Measurements from ENCODE around the gene RAB26.
"Not testable (repeated sequence)": the region's sequence is repeated elsewhere in the genome, so short reads cannot be mapped to it uniquely, and the experiment has no call there.

The RAB26 gene

GRCh38 chr16:2116428-2116827, 32.0 kb upstream of the RAB26 start:
- FAIRE-seq, result not testable (repeated sequence)

DNA sequence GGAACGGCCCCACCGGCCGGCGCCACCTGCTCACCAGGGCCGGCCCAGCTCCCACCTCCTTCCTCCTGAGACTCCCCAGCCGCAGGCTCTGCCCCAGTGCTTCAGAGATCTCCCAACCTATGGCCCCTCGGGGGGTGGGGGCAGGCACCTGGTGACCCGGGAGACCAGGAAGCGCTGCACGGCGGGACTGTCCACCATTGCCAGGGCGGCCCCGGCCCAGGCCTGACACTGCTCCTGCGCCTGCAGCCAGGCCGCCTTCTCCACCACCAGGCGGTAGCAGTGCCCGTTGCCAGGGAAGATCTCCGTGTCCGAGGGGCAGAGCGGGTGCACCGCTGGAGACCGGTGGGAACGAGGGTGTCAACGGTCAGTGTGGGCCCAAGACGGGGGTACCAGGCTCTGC, 31.1 kb upstream of the RAB26 start:
- FAIRE-seq; DNase-seq (ENCODE audit: low spot score): not testable (repeated sequence)

More at GRCh38 chr16:2116428-2116827, 32.0 kb upstream of the RAB26 start:
- not testable (repeated sequence) for DNase-seq (ENCODE audit: low spot score)

- not testable (repeated sequence) for DNase-seq (ENCODE audit: low spot score); FAIRE-seq
These were observed 30.3 kb upstream of the RAB26 start for GRCh38 chr16:2117960-2118722.

- FAIRE-seq; DNase-seq (ENCODE audit: low spot score): not testable (repeated sequence)
These were observed 27.1 kb upstream of the RAB26 start for GRCh38 chr16:2121325-2121724.

DNA sequence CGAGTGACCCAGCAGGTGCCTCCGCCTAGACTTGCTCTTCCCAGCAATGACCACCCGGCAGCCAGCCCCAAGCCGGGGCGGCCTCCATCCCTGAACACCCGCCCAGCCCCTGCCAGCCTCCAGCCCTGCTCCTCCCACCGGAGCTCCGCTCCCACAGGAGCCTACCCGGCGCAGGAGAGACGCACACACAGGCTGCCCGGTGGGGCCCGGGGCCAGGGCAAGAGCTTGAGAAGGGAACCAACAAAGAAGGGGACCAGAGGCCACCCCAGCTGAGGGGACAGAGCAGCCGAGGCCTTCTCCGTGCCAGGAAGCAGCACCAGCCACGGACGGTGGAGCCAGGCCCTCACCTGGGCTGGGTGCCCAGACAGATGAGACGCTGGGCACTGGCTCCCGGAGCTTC, 26.6 kb upstream of the RAB26 start:
- DNase-seq (ENCODE audit: low spot score) (no peak), FAIRE-seq (no peak)

GRCh38 chr16:2122429-2122828, 26.0 kb upstream of the RAB26 start:
- DNase-seq (ENCODE audit: low spot score) (no peak), FAIRE-seq (no peak)

- not testable (repeated sequence) for DNase-seq (ENCODE audit: low spot score); FAIRE-seq
These were observed 25.3 kb upstream of the RAB26 start for GRCh38 chr16:2122934-2123683.

- DNase-seq (ENCODE audit: low spot score); FAIRE-seq: not testable (repeated sequence)
These were observed 24.6 kb upstream of the RAB26 start for GRCh38 chr16:2123706-2124376.

- not testable (repeated sequence) for DNase-seq (ENCODE audit: low spot score); FAIRE-seq
These were observed 24.1 kb upstream of the RAB26 start for GRCh38 chr16:2124377-2124693.

GRCh38 chr16:2124694-2125444, 23.6 kb upstream of the RAB26 start:
- FAIRE-seq; DNase-seq (ENCODE audit: low spot score): not testable (repeated sequence)

DNA sequence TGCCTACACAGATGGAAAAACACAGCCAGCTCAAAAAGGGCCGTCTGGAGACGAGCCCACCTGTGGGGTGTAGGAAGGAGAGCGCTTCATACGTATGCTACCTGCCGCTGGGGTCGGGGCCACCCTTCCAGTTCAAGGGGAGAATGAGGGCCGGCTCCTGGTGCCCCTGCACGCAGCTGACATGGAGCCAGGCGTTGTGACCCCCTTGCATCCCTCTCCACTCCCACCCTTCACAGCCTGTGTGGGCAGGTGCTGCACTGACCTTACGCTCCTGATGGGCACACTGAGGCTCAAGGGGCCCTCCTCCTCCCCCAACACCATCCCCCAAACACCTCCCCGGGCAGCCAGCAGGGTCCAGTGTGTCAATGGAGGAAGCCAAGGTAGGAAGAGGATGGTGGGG, 22.8 kb upstream of the RAB26 start:
- not testable (repeated sequence) for DNase-seq (ENCODE audit: low spot score); FAIRE-seq

- not testable (repeated sequence) for FAIRE-seq
These were observed 22.2 kb upstream of the RAB26 start for GRCh38 chr16:2126161-2126743.

DNA sequence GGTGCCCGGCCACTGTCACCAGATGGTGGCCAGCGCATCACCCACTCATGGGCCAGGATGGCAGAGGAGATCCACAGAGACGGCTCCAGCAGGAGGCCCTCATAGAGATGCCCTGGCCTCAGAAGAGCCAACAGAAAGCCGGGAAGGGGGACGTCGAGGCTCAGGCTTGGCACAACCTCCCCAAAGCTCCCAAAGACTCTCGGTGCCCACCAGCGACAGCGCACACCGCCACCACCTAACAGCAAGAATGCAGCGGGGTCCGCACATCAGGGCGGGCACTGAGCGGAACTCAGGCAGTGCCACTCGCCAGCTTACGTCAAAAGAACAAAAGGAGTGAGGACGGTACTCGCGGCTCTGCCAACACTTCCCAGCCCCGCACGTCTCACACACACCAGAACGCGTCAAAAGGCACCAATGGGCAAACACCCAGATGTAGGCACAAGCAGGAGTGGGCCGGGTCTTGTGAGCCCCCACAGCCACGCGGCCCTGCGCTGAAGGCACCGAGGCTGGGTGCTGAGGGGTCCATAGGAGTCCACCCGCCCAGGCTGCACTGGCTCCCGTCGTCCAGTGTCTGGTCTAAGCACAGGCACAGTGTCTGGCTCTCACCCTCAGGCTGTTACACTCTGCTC, 21.4 kb upstream of the RAB26 start:
- not testable (repeated sequence) for DNase-seq (ENCODE audit: low spot score); FAIRE-seq

More at GRCh38 chr16:2126161-2126743, 22.2 kb upstream of the RAB26 start:
- not testable (repeated sequence) for DNase-seq (ENCODE audit: low spot score)

GRCh38 chr16:2127630-2128280, 20.7 kb upstream of the RAB26 start:
- not testable (repeated sequence) for DNase-seq (ENCODE audit: low spot score); FAIRE-seq

DNA sequence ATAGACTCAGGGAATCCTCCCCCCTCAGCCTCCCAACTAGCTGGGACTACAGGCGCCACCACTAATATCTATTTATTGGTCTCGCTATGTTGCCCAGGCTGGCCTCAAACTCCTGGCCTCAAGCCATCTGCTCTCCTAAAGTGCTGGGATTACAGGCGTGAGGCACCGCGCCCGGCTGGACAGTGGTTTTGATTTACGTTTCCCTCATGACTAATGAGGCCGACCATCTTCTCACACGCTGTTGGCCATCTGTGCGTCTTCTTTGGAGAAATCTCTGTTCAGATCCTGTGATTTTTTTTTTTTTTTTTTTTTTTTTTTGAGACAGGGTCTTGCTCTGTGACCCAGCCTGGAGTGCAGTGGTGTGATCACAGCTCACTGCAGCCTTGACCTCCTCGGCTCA, 19.2 kb upstream of the RAB26 start:
- not testable (repeated sequence) for DNase-seq (ENCODE audit: low spot score); FAIRE-seq

GRCh38 chr16:2129890-2130447, 18.5 kb upstream of the RAB26 start:
- not testable (repeated sequence) for FAIRE-seq; DNase-seq (ENCODE audit: low spot score)

- not testable (repeated sequence) for FAIRE-seq; DNase-seq (ENCODE audit: low spot score)
These were observed 14.6 kb upstream of the RAB26 start for GRCh38 chr16:2133797-2134196.

GRCh38 chr16:2135071-2135470, 13.4 kb upstream of the RAB26 start:
- DNase-seq (ENCODE audit: low spot score); FAIRE-seq: not testable (repeated sequence)

Measured in urothelium cell line (cell line).